Measurements from ENCODE around the gene MYEOV.
A peak's percentile ranks its signal among the peaks of the same experiment; 100 is the strongest.

The MYEOV gene

GRCh38 chr11:69326622-69327219, 32.8 kb downstream of the MYEOV start:
- peaks cover 4% of the 10 kb centered on the region for H3K9me3 Mint-ChIP-seq
- no peaks in the 10 kb centered on the region for H3K27me3 Mint-ChIP-seq
- H3K4me3 Mint-ChIP-seq, result no peak overlapping the region
- ATAC-seq, result no peak
- no peak overlapping the region for H3K27ac Mint-ChIP-seq
- no peaks in the 10 kb centered on the region for H3K4me1 Mint-ChIP-seq
- no peaks in the 10 kb centered on the region for H3K36me3 Mint-ChIP-seq

GRCh38 chr11:69327741-69328191, 33.8 kb downstream of the MYEOV start:
- no peaks in the 10 kb centered on the region for H3K36me3 Mint-ChIP-seq
- no peak for ATAC-seq
- no peak overlapping the region for H3K4me3 Mint-ChIP-seq
- H3K27ac Mint-ChIP-seq, result no peak overlapping the region
- H3K27me3 Mint-ChIP-seq, result no peaks in the 10 kb centered on the region
- H3K4me1 Mint-ChIP-seq, result no peaks in the 10 kb centered on the region
- H3K9me3 Mint-ChIP-seq, result peaks cover 4% of the 10 kb centered on the region

- Mint-ChIP-seq H3K36me3 (no peaks in the 10 kb centered on the region), H3K27ac (no peak overlapping the region), H3K27me3 (no peaks in the 10 kb centered on the region)
These were observed 34.3 kb downstream of the MYEOV start for GRCh38 chr11:69328231-69328630.

GRCh38 chr11:69329581-69329980, 35.6 kb downstream of the MYEOV start:
- H3K36me3 Mint-ChIP-seq, result no peaks in the 10 kb centered on the region
- H3K4me3 Mint-ChIP-seq, result no peak overlapping the region
- peaks cover 4% of the 10 kb centered on the region for H3K9me3 Mint-ChIP-seq
- H3K27ac Mint-ChIP-seq, result no peak overlapping the region
- no peak for ATAC-seq
- H3K27me3 Mint-ChIP-seq, result no peaks in the 10 kb centered on the region
- no peaks in the 10 kb centered on the region for H3K4me1 Mint-ChIP-seq

More at GRCh38 chr11:69328231-69328630, 34.3 kb downstream of the MYEOV start:
- Mint-ChIP-seq H3K4me1 (no peaks in the 10 kb centered on the region), H3K9me3 (peaks cover 4% of the 10 kb centered on the region), H3K4me3 (no peak overlapping the region)
- ATAC-seq, result no peak

GRCh38 chr11:69330330-69330729, 36.4 kb downstream of the MYEOV start:
- Mint-ChIP-seq H3K27me3 (no peaks in the 10 kb centered on the region), H3K27ac (no peak overlapping the region), H3K36me3 (no peaks in the 10 kb centered on the region), H3K9me3 (peaks cover 4% of the 10 kb centered on the region), H3K4me1 (no peaks in the 10 kb centered on the region), H3K4me3 (no peak overlapping the region)
- no peak for ATAC-seq

- peaks cover 20% of the 10 kb centered on the region for H3K4me1 Mint-ChIP-seq
- H3K4me3 Mint-ChIP-seq, result no peak overlapping the region
These were observed 39.3 kb downstream of the MYEOV start for GRCh38 chr11:69333149-69333710.

GRCh38 chr11:69333879-69334278, 39.9 kb downstream of the MYEOV start:
- H3K4me1 Mint-ChIP-seq, result peaks cover 24% of the 10 kb centered on the region
- H3K9me3 Mint-ChIP-seq, result peaks cover 4% of the 10 kb centered on the region
- H3K27me3 Mint-ChIP-seq, result no peaks in the 10 kb centered on the region
- no peaks in the 10 kb centered on the region for H3K36me3 Mint-ChIP-seq
- no peak overlapping the region for H3K4me3 Mint-ChIP-seq
- ATAC-seq, result no peak
- no peak overlapping the region for H3K27ac Mint-ChIP-seq

More at GRCh38 chr11:69333149-69333710, 39.3 kb downstream of the MYEOV start:
- Mint-ChIP-seq H3K27ac (no peak overlapping the region), H3K36me3 (no peaks in the 10 kb centered on the region), H3K9me3 (peaks cover 4% of the 10 kb centered on the region), H3K27me3 (no peaks in the 10 kb centered on the region)
- ATAC-seq, result no peak

- Mint-ChIP-seq H3K4me3 (no peak overlapping the region), H3K27me3 (no peaks in the 10 kb centered on the region), H3K36me3 (peaks cover 6% of the 10 kb centered on the region), H3K9me3 (peaks cover 8% of the 10 kb centered on the region), H3K27ac (no peak overlapping the region), H3K4me1 (peaks cover 34% of the 10 kb centered on the region)
- ATAC-seq, result no peak
These were observed 41.2 kb downstream of the MYEOV start for GRCh38 chr11:69335007-69335780.

GRCh38 chr11:69335781-69336405, 41.9 kb downstream of the MYEOV start:
- ATAC-seq, result no peak
- Mint-ChIP-seq H3K27me3 (no peaks in the 10 kb centered on the region), H3K4me1 (peaks cover 34% of the 10 kb centered on the region), H3K27ac (no peak overlapping the region), H3K4me3 (no peak overlapping the region), H3K36me3 (peaks cover 6% of the 10 kb centered on the region), H3K9me3 (peaks cover 11% of the 10 kb centered on the region)

- Mint-ChIP-seq H3K9me3 (peaks cover 7% of the 10 kb centered on the region), H3K36me3 (peaks cover 6% of the 10 kb centered on the region), H3K27ac (peak overlapping the region; percentile 72), H3K4me3 (no peak overlapping the region), H3K4me1 (peaks cover 34% of the 10 kb centered on the region), H3K27me3 (no peaks in the 10 kb centered on the region)
- peak; percentile 94 for ATAC-seq
These were observed 43.3 kb downstream of the MYEOV start for GRCh38 chr11:69337211-69337721.

- Mint-ChIP-seq H3K4me1 (peaks cover 34% of the 10 kb centered on the region), H3K27me3 (no peaks in the 10 kb centered on the region), H3K4me3 (no peak overlapping the region), H3K9me3 (peaks cover 10% of the 10 kb centered on the region), H3K27ac (no peak overlapping the region), H3K36me3 (peaks cover 10% of the 10 kb centered on the region)
- no peak for ATAC-seq
These were observed 45.2 kb downstream of the MYEOV start for GRCh38 chr11:69339041-69339733.

- Mint-ChIP-seq H3K27ac (no peak overlapping the region), H3K27me3 (no peaks in the 10 kb centered on the region), H3K36me3 (peaks cover 12% of the 10 kb centered on the region), H3K4me1 (peaks cover 34% of the 10 kb centered on the region), H3K4me3 (no peak overlapping the region), H3K9me3 (peaks cover 16% of the 10 kb centered on the region)
- ATAC-seq, result no peak
These were observed 46.1 kb downstream of the MYEOV start for GRCh38 chr11:69339983-69340565.

- Mint-ChIP-seq H3K36me3 (peaks cover 12% of the 10 kb centered on the region), H3K27ac (no peak overlapping the region), H3K27me3 (no peaks in the 10 kb centered on the region), H3K9me3 (peaks cover 18% of the 10 kb centered on the region), H3K4me3 (no peak overlapping the region), H3K4me1 (peaks cover 18% of the 10 kb centered on the region)
- ATAC-seq, result no peak
These were observed 48.8 kb downstream of the MYEOV start for GRCh38 chr11:69342588-69343330.

Measured in stimulated activated memory B cell treated with anti-CD40 and anti-IgM and Interleukin-4, amounts not matched to agents 10 μg/mL and 1 μg/mL and 100 μg/mL, for 72 hours (primary cell).